ENCODE results near the gene DRD3. TPM values are rescaled to one million over a fixed set of nuclear protein-coding genes. Genes with fewer than 3 reads are reported as not detected.

DRD3 gene
- total RNA-seq, 1 experiment from 2014 or later, result not detected

Other genes starting within 250 kb of the DRD3 start
- 2.4 and 2.7 TPM in 2 replicates for gene ZDHHC23, start 231.0 kb downstream of the DRD3 start, total RNA-seq (2014; rRNA removed; shearing (Covaris generic))
- 5.6 and 7.0 TPM in 2 replicates for gene CCDC191, start 122.5 kb downstream of the DRD3 start, total RNA-seq (2014; rRNA removed; shearing (Covaris generic))
- 24.4 and 49.1 TPM in 2 replicates for gene QTRT2, start 122.3 kb downstream of the DRD3 start, total RNA-seq (2014; rRNA removed; shearing (Covaris generic))
- not detected in 2 replicates for gene ZNF80, start 58.5 kb upstream of the DRD3 start, total RNA-seq (2014; rRNA removed; shearing (Covaris generic))
- not detected in 2 replicates for gene TIGIT, start 115.0 kb upstream of the DRD3 start, total RNA-seq (2014; rRNA removed; shearing (Covaris generic))

All from A172 (cell line).